ENCODE measurements around the gene PDSS2. TPM values are rescaled to one million over a fixed set of nuclear protein-coding genes. Genes with fewer than 3 reads are reported as not detected.

PDSS2 gene
- total and polyA plus RNA-seq, 9 of the 15 experiments (the other 6 are each of a cell fraction or from before 2014, with no cell fraction given): 5.8 to 21.1 (median 12.0) TPM

GRCh38 chr6:107209406-107210305 lies 249.7 kb downstream of the PDSS2 start:
- ChIA-PET POLR2A (no interaction called here), CTCF (ENCODE audit: low intra/inter-chr PET ratio) (no interaction called here)
- H3K9ac ChIP-seq (ENCODE audit: insufficient read depth in 1 of 2, low read depth in 2 of 2, low read length in 2 of 2): no peak overlapping the region
- no peak overlapping the region for H3K4me3 ChIP-seq
- H3K79me2 ChIP-seq (ENCODE audit: control insufficient read depth, insufficient read depth, low read length): no peaks in the 10 kb centered on the region
- TF ChIP-seq ZBTB26 (CRISPR knock-in tag; IDR thresholded peaks at IDR 0.05): no peak
- no peak for TF ChIP-seq ATF1 (CRISPR knock-in tag; IDR thresholded peaks at IDR 0.05)
- no peak for TF ChIP-seq ATF1 (tag; IDR thresholded peaks at IDR 0.05)
- peak; percentile 78 for TF ChIP-seq ZBTB40 (IDR thresholded peaks at IDR 0.05)
- peak; percentile 67; the same call in 1 of the 2 replicates for TF ChIP-seq ZBTB40 (CRISPR knock-in tag; IDR thresholded peaks at IDR 0.05)
- no peak for TF ChIP-seq BDP1 (IDR thresholded peaks at IDR 0.05; ENCODE audit: insufficient read depth, insufficient read length)
- TF ChIP-seq ZNF384 (IDR thresholded peaks at IDR 0.05; ENCODE audit: low read depth, low read length): peak; percentile 60
- no peak for TF ChIP-seq ZSCAN32 (CRISPR knock-in tag; IDR thresholded peaks at IDR 0.05)
- intact Hi-C loops (cut with micrococcal nuclease): no loop called here
- H3K4me1 ChIP-seq (replicated peaks in 1 of 2; ENCODE audit: control insufficient read depth in 2 of 2, insufficient read depth in 2 of 2, low read length in 2 of 2): no peaks in the 10 kb centered on the region
- no peak for ATAC-seq
- in situ Hi-C loops (cut with MboI): no loop called here
- no peaks in the 10 kb centered on the region for H3K9me3 ChIP-seq (replicated peaks; ENCODE audit: control insufficient read depth, insufficient read depth, low read depth, low read length)
- no peak overlapping the region for H3K27ac ChIP-seq (ENCODE audit: extremely low read depth, low read depth, low read length)
- H4K20me1 ChIP-seq (replicated peaks; ENCODE audit: control insufficient read depth, insufficient read depth, low read length): no peaks in the 10 kb centered on the region
- H3K36me3 ChIP-seq (ENCODE audit: control insufficient read depth, insufficient read depth, low read length): no peaks in the 10 kb centered on the region
- FAIRE-seq: no peak
- no peaks in the 10 kb centered on the region for H3K9me1 ChIP-seq (ENCODE audit: control insufficient read depth, insufficient read depth, low read length)
- no TSS peak for BruUV-seq (replicated peaks)
- DNase-seq (ENCODE audit: extremely low read depth in 1 of 4, low spot score in 3 of 4): no peak
- no peak overlapping the region for H3K4me2 ChIP-seq (ENCODE audit: insufficient read depth, low read length)
- WGBS (ENCODE audit: insufficient coverage, low coverage, missing lambda C conversion rate): 53% methylated on average over 7 of the region's 8 CpGs
- no peak overlapping the region for H2AFZ ChIP-seq (ENCODE audit: low read depth, low read length)
- no peaks in the 10 kb centered on the region for H3K27me3 ChIP-seq (ENCODE audit: control insufficient read depth in 2 of 2, insufficient read depth in 2 of 2, low read length in 2 of 2)
